ENCODE data around the gene TMEM132E.

TMEM132E gene

DNA sequence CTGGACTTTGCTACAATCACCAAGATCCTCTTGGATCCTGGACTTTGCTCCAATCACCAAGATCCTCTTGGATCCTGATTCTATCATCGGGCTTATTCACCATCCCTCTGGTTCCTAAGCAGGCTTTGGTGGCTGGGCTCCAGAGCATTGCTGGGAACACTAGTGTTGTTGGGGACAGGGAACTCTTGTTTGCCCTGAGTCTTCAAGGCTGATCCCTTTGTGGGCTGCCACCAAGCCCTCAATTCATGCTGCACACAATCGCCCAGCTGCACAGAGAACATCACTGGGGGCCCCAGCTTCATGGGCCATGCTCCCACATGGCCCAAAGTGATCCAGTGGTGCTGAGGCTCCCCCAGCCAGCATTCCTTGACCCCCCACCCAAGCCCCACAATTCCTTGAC is 88.3 kb downstream of the TMEM132E start:
- DNase-seq = no peak

DNA sequence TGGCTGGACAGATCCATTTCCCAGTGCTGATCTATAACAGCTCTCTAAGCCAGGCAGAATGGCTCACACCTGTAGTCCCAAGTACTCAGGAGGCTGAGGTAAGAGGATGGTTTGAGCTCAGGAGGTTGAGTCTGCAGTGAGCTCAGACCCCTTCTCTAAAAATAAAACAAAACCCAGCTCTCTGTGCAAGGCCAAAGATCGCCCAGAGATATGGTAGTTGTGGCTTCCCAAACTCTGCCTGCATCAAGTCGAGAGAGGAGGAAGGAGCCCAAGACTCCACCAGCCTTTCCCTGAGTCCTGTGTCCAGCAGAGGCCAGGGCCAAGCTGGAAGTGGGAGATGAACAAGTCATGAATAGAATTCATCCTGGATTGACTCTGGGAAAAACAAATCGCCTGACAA is 88.8 kb downstream of the TMEM132E start:
- no peak for DNase-seq

GRCh38 chr17:34669511-34669910 is 90.1 kb downstream of the TMEM132E start:
- DNase-seq = no peak

DNA sequence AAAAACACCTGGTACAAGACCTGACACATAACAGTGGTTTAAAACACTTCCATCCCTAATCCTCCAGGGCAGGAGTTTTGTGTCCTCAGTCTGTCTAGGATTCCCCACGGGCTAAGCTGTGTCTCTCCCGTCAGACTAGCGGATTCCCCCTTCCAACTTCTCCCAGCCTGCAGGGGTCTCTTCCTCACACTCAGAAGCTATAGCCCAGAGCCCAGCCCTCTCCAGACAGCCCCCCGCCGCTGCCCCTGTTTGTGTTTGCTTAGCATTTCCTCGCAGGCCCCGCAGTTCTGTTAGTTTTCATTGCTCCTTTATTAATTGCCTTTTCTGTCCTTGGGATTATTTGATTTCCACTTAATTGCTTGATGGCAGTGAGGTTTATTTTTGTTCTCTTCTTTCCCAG is 91.2 kb downstream of the TMEM132E start:
- no peak for DNase-seq

- no peak for DNase-seq
Observed at GRCh38 chr17:34671191-34671590, 91.8 kb downstream of the TMEM132E start.

GRCh38 chr17:34672176-34672785 is 92.9 kb downstream of the TMEM132E start:
- no peak for DNase-seq

- DNase-seq = no peak
Observed at GRCh38 chr17:34673516-34673915, 94.1 kb downstream of the TMEM132E start.

GRCh38 chr17:34673995-34674890 is 94.9 kb downstream of the TMEM132E start:
- no peak for DNase-seq

GRCh38 chr17:34675143-34675542 is 95.8 kb downstream of the TMEM132E start:
- DNase-seq = no peak

- no peak for DNase-seq
Observed at GRCh38 chr17:34675605-34676004, 96.2 kb downstream of the TMEM132E start.

DNA sequence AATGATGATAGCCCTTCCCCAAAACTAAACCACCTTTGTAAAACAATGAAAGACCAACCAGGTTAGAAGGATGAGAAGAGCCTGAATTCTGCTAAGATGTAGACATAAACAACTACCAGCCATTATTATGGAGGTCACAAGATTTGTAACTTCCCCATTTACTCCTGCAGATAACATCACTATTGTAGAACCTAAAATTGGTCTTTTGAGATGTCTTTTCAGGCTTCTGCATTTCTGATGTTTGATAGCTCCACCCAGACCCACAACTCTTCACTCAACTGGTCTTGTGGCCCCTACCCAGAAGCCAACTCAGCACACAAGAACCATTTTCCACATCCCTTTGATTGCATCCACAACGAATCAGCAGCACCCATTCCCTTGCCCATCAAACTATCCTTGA is 100.8 kb downstream of the TMEM132E start:
- DNase-seq = no peak

- DNase-seq = no peak
Observed at GRCh38 chr17:34682305-34682704, 102.9 kb downstream of the TMEM132E start.

DNA sequence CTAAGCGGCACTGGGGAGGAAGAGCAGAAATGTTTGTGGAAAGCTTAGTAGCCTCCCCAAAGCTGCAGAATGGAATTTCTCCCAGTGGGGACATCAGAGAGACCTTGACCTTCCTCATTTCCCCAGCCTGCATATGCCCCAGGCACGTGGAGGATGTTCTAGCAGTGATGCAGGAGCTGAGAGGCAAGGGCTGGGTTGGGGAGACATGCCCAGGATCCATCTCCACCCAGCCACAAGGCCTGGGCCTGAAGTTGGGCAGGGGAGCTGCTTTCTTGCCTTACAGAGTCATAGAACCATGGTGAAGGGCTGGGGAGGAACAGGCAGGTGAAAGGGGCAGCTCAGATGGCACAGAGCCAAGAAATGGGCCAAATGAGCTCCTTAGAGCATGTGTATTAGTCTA is 104.0 kb downstream of the TMEM132E start:
- DNase-seq = no peak

Data from hematopoietic multipotent progenitor cell treated with erythropoietin and hydrocortisone succinate and interleukin-3 and kit ligand, for 8 days (in vitro differentiated cells).